ENCODE data around the gene EPSTI1.
"Not testable (repeated sequence)": the region's sequence is repeated elsewhere in the genome, so short reads cannot be mapped to it uniquely, and the experiment has no call there.

The EPSTI1 gene

GRCh38 chr13:43005460-43006236, 13.6 kb upstream of the EPSTI1 start:
- DNase-seq: no peak

DNA sequence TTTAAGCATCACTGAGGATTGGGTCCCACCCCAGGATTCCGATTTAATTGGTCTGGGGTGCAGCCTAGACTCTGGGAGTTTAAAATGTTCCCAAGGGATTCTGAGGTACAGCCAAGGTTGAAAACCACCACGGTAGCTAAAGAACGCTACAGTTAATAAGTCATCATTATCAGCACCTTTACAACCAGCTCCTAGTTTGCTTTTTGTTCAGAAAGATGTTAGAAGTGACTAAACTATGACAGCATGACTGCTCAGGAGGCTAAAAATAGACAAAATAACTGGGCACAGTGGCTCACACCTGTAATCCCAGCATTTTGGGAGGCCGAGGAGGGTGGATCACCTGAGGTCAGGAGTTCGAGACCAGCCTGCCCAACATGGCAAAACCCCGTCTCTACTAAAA, 11.7 kb upstream of the EPSTI1 start:
- DNase-seq: no peak

DNA sequence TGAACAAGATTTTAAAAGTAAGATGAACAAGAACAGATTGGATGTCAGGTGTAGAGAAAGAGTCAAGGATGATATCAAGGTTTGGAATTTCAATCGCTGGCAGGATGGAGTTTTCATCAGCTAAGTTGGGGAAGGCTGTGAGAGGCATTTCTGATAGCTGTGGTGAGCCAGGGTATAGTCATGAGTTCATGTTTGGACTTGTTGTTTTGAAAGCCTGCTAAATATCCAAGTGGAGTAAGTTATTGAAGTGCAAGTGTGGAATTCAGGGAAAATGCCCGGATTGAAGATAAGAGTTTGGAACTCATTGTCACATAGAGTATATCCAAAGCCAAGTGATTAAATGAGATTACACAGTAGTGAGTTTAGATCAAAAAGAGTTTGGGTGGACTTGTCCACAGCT, 11.0 kb upstream of the EPSTI1 start:
- no peak for DNase-seq

GRCh38 chr13:43002021-43002420, 10.0 kb upstream of the EPSTI1 start:
- no peak for DNase-seq

DNA sequence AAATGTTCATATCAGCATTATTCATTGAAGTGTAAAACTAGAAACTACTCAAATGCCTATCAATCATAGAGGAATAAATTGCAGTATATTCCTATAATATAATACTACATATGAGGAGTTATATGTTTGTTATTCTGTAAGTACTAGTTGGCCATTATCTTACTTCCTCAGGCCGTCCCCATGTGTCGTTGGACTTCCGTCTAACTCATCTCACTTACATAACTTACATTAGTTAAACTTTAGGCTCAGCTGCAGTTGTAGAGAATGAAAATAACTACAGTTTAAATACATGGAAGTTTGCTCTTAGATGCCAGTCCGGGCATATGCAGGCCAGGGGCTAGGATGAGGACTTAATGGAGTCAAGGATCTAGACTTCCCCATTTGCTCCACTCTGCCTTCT, 8.6 kb upstream of the EPSTI1 start:
- DNase-seq: no peak

DNA sequence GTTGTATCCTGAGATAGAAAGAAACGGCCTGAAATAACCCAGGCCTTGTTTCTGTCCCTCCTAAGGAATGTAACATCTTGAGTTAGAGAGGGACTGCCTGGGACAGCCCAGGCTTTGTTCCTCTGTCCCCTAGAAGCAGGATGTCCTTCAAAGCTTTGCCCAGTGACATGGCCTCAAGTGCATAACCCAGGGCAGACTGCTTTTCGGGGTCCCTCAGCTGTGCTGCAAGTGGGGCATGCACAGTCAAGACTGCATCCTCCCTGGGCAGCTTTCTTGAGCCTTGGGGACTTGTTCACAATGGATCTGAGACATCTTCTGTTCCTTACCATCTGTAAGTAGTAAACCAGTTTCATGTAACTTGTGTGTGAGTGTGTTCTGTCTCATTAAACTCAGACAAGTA, 7.5 kb upstream of the EPSTI1 start:
- no peak for DNase-seq

GRCh38 chr13:42997381-42997780, 5.3 kb upstream of the EPSTI1 start:
- DNase-seq: no peak

DNA sequence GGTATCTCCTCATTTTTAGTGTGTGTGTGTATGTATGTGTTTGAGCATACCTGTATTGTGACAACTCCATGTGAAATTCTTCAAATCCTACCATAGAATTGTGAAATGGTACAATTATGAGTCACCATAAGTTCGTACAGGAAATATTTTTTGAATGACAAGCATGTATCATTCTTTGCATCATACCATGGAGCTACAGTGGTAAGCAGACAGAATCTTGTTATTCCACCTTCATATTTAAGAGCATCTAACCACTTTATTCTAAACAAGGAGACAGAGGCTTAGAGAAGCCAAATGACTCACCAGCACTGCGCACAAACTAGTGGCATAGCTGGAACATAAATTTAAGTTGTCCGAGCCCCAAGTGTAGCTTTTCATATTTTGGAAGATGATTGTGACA, 4.5 kb upstream of the EPSTI1 start:
- no peak for DNase-seq

DNA sequence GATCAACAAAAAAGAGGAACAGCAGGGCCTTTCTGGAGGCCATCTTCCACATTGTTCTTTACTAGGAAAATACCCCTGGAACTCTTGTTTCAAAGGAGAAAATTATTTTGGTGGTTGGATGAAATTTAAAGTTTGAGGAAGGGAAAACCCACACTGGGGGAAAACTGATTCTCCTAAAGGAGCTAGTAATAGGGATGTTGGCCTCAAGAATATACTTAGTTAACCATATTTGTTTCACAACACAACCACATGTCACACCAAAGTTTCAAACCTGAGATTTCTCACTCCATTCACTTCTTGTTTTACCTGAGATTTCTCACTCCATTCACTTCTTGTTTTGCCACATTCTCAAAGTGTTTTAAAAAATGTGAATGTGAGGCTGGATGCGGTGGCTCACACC, 2.8 kb upstream of the EPSTI1 start:
- DNase-seq: no peak

- DNase-seq: no peak
Observed at GRCh38 chr13:42992764-42993122, 702 bp upstream of the EPSTI1 start.

DNA sequence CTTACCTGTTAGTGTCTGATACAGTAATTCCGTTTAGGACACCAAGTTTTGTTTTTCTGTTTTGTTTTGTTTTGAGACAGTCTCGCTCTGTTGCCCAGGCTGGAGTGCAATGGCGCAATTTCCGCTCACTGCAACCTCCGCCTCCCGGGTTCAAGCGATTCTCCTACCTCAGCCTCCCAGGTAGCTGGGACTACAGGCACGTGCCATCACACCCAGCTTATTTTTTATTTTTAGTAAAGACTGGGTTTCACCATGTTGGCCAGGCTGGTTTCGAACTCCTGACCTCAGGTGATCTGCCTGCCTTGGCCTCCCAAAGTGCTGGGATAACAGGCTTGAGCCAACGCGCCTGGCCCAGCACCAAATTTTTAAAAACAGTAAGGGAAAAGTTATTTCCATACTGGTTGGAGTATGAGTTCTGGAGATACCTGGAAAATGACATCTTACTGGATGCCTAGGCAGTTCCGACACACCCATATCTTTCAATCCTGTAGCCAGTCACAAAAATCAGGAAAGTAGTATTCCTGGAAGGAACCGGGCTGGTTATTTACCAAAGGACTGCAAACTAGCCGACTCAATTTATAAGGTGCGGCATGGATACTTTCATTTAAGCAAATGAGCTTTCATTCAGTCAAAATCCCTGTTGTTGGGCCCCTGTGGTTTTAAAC, 676 bp downstream of the EPSTI1 start:
- not testable (repeated sequence) for DNase-seq

DNA sequence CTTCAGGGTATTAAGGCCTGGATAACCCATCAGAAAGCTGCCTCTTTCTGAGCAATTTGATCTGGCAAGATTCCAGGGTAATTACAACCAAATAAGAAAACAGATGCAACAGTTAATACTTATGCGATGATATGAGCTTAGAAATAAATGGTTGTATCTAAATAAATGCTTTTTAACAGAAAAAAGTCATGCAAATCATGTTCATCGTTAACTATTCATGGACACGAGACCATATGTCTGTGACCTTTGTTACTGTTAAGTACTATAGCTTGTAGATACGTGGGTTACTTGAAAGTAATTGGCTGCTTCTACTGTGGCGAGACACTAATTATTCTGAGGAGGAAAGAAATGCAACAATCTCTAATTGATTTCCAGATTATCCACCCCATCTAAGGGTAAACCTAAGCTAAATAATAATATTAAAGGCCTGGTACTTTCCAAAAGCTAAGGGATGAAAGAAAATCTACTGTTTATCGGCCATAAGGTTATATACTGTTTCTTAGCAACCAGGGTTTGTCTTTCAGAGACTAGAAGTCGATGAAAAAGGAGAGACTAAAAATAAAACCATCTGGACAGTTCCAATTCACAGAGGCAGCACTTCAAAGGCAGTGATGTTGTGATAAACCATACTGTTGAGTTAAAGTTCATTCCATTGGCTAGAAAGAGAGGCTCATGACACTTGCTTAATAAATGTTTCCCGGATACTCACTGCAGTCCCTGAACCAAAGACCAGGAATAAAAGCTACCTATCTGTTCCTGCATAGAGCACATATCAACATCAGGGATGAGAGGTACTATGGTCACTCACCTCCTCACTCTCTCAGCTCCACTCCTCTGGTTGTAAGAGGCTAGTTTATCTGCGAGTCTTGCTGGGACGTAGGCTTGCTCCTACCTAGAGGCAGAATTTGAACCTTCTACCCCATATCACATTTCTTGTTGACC, 1.5 kb downstream of the EPSTI1 start:
- peak; percentile 42 for DNase-seq

- no peak for DNase-seq
Observed at GRCh38 chr13:42986176-42986574, 5.9 kb downstream of the EPSTI1 start.

- DNase-seq: no peak
Observed at GRCh38 chr13:42985312-42986175, 6.5 kb downstream of the EPSTI1 start.

GRCh38 chr13:42984691-42985090, 7.3 kb downstream of the EPSTI1 start:
- DNase-seq: no peak

DNA sequence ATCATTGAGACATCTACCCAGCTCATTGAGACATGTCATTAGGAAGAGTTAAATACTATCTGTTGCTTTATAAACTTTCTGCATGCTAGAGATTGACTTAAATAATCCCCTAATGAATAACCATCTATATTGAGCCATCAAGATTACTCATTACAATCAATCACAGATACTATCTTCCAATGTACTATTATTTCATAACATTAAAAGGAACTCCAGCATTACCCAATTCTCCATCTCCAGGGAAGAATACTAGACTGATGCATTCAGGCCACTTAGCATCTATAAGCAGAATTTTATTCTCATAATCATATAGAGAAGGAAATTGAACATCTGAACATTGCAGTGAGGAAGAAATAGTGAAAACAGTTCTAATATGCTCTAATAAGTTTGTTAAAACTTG, 8.0 kb downstream of the EPSTI1 start:
- no peak for DNase-seq

DNA sequence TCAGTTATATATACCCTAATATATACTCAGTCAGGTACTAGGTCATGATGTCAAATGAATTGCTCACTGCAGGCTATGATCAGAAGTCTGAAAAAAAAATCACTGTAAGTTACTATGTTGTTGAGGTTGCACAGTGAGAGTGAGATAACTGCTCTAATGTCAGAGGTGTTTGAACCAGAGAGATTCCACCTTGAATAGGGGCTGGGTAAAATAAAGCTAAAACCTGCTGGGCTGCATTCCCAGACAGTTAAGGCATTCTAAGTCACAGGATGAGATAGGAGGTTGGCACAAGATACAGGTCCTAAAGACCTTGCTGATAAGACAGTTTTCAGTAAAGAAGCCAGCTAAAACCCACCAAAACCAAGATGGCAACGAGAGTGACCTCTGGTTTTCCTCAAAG, 10.2 kb downstream of the EPSTI1 start:
- no peak for DNase-seq

DNA sequence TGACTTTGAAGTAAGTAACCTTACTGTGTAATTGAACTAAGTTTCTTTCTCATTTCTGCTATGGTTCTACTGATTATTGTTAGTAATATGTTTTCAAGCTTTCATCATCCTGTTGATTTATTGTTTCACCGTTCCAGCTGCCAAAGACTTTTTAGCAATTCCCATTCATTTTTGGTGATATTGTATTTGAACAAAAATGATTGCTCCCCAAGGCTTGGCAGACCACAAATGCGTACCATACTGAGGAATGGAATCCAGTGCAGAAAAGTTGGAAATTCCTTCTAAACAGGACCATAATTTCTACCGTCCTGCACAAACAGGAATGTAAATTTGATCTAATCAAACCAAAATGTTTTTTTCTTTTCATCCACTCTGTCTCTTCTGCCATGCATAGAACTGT, 10.7 kb downstream of the EPSTI1 start:
- DNase-seq: no peak

DNA sequence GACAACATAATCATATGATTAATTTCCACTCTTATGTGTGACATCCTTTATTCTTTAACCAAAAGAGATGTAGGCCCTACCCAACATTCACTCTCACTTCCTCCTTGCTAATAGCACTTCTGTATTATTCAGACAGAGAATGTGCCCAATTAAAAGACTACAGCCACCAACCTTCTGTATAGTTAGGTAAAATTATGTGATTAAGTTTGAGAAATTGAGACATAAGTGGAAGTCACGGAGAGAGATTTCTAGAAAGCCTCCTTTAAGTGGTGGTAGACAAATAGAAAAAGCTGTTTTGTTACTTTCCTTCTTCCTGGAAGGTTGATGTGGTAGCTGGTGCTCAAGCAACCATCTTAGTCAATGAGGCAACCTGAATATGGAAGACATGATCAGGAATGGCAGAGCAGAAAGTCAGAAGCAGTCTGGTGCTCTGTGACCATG, 14.8 kb downstream of the EPSTI1 start:
- DNase-seq: no peak

GRCh38 chr13:42976066-42976465, 16.0 kb downstream of the EPSTI1 start:
- no peak for DNase-seq

- no peak for DNase-seq
Observed at GRCh38 chr13:42973581-42973980, 18.5 kb downstream of the EPSTI1 start.

DNA sequence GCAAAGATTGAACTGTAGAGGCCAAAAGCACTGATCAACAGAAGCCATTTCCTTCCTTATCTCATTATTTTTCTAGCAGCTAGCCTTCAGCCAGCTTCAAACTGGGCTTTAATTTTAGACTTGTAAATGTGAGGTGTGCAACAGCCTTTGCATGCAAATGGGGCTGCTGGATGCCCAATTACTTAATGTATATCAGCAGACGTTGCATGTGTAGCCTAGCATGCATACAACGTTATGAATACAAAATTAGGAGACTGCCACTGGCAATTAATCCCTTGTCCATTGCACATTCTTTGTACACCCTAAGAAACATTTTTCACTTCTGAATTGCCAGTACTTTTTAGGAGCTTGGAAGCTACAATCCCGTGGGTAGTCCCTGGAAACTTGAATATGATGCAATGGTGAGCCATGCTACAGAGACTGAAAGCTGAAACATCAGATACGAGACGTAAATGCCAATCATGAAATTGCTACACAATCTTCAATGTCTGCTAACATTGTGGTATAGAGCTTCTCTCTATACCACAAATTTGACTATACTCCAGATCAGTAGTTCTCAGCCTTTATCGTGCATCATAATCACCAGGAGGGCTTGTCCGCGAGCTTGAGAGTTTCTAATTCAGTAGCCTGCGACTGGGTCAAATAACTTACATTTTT, 20.2 kb downstream of the EPSTI1 start:
- DNase-seq: no peak
